SH-SY5Y (cell line): ENCODE measurements around the gene NARS2.

Experiments used
- GATA2 ChIP-seq: IDR thresholded peaks from 2 replicates; pipeline ENCODE4 v1.6.1; 2011; ENCODE audit warnings: mild to moderate bottlenecking, low read depth, low read length
- GATA3 ChIP-seq: IDR thresholded peaks from 2 replicates; pipeline ENCODE4 v1.6.1; 2011; ENCODE audit warnings: low read depth, mild to moderate bottlenecking, low read length, moderate library complexity

- TF ChIP-seq GATA2: no peak
- TF ChIP-seq GATA3: no peak
These were observed 166.0 kb downstream of the NARS2 start for GRCh38 chr11:78408619-78409018.
